Measurements from ENCODE around the gene AMFR. TPM values are rescaled to one million over a fixed set of nuclear protein-coding genes. Genes with fewer than 3 reads are reported as not detected.

Gene AMFR
- total RNA-seq, 1 experiment from 2014 or later, result 31.7 TPM

DNA sequence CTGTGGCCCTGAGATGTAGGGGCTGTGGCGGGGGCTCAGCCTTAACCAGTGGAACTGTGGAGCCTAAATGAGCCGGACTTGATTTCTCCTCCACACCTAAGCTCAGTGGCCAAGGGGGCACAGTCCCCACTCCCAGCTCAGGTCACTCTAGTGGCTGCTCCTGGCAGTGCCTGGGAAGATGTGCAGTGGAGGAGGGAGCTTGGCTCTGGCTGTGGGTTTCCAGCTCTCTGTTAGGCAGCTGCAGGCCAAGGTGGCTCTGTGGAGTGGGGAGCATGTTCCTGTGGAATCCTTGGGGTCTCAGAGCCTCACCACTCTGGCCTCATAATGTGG, 76.3 kb downstream of the AMFR start:
- ChIA-PET CTCF (interaction anchor here (0.8 to 1.9 kb wide), 4 partner anchors 31 to 428 kb away, joined by 3 to 4 read pairs (median 4); no protein-coding TSS in a partner anchor), POLR2A (no interaction called here)
- Mint-ChIP-seq H3K36me3 (no peaks in the 10 kb centered on the region), H3K4me1 (no peaks in the 10 kb centered on the region), H3K4me3 (no peak overlapping the region), H3K27ac (no peak overlapping the region), H3K27me3 (ENCODE audit: low read depth) (no peaks in the 10 kb centered on the region), H3K9me3 (no peaks in the 10 kb centered on the region)
- DNase-seq (ENCODE audit: low spot score), result no peak
- TF ChIP-seq AR (CRISPR knock-in tag; IDR thresholded peaks at IDR 0.05) (no peak), ZNF121 (CRISPR knock-in tag; IDR thresholded peaks at IDR 0.05) (no peak), ATF3 (CRISPR knock-in tag; conservative IDR thresholded peaks at IDR 0.05) (no peak), ZNF425 (CRISPR knock-in tag; conservative IDR thresholded peaks at IDR 0.05) (no peak), ZNF263 (CRISPR knock-in tag; IDR thresholded peaks at IDR 0.05; ENCODE audit: low read depth) (no peak), HMGA2 (CRISPR knock-in tag; IDR thresholded peaks at IDR 0.05) (no peak), TP53 (CRISPR knock-in tag; IDR thresholded peaks at IDR 0.05) (no peak), ETV6 (CRISPR knock-in tag; IDR thresholded peaks at IDR 0.05) (no peak), GRHL2 (CRISPR knock-in tag; IDR thresholded peaks at IDR 0.05; ENCODE audit: insufficient replicate concordance, severe bottlenecking) (no peak), MYBL2 (CRISPR knock-in tag; IDR thresholded peaks at IDR 0.05) (no peak), ERG (CRISPR knock-in tag; IDR thresholded peaks at IDR 0.05) (no peak)
- TF ChIP-seq, protein P1, sequence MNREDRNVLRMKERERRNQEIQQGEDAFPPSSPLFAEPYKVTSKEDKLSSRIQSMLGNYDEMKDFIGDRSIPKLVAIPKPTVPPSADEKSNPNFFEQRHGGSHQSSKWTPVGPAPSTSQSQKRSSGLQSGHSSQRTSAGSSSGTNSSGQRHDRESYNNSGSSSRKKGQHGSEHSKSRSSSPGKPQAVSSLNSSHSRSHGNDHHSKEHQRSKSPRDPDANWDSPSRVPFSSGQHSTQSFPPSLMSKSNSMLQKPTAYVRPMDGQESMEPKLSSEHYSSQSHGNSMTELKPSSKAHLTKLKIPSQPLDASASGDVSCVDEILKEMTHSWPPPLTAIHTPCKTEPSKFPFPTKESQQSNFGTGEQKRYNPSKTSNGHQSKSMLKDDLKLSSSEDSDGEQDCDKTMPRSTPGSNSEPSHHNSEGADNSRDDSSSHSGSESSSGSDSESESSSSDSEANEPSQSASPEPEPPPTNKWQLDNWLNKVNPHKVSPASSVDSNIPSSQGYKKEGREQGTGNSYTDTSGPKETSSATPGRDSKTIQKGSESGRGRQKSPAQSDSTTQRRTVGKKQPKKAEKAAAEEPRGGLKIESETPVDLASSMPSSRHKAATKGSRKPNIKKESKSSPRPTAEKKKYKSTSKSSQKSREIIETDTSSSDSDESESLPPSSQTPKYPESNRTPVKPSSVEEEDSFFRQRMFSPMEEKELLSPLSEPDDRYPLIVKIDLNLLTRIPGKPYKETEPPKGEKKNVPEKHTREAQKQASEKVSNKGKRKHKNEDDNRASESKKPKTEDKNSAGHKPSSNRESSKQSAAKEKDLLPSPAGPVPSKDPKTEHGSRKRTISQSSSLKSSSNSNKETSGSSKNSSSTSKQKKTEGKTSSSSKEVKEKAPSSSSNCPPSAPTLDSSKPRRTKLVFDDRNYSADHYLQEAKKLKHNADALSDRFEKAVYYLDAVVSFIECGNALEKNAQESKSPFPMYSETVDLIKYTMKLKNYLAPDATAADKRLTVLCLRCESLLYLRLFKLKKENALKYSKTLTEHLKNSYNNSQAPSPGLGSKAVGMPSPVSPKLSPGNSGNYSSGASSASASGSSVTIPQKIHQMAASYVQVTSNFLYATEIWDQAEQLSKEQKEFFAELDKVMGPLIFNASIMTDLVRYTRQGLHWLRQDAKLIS (CRISPR knock-in tag; IDR thresholded peaks at IDR 0.05; ENCODE audit: borderline replicate concordance), result no peak
- TF ChIP-seq, protein P2, sequence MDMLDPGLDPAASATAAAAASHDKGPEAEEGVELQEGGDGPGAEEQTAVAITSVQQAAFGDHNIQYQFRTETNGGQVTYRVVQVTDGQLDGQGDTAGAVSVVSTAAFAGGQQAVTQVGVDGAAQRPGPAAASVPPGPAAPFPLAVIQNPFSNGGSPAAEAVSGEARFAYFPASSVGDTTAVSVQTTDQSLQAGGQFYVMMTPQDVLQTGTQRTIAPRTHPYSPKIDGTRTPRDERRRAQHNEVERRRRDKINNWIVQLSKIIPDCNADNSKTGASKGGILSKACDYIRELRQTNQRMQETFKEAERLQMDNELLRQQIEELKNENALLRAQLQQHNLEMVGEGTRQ (CRISPR knock-in tag; IDR thresholded peaks at IDR 0.05), result no peak
- no peak for ATAC-seq

Data from WTC11 (cell line).